Stimulated activated CD4-positive, alpha-beta T cell treated with anti-CD3 and anti-CD28 coated beads, Interleukin-12 subunit alpha, Interleukin-12 subunit beta, amount 100 ng/mL, for 24 hours (primary cell): ENCODE data around the gene LUC7L.
"Not testable (repeated sequence)": the region's sequence is repeated elsewhere in the genome, so short reads cannot be mapped to it uniquely, and the experiment has no call there.

Experiments used
- DNase-seq, 2 experiments: peaks; one replicate each; pipeline ENCODE4 v3.0.0-alpha.2; 2020; ENCODE audit warnings: low read depth in 2 of 2

Gene LUC7L

GRCh38 chr16:165539-166374 lies 63.5 kb downstream of the LUC7L start, which contains the start of gene HBM:
Gene HBM, plus strand, starts transcription at chr16:165978. Its CDS starts 20 bp downstream, at chr16:165998.
- DNase-seq = no peak

- DNase-seq = no peak
These were observed 64.3 kb downstream of the LUC7L start for GRCh38 chr16:164827-165538.

GRCh38 chr16:164134-164823 lies 65.0 kb downstream of the LUC7L start:
- DNase-seq = not testable (repeated sequence)

- not testable (repeated sequence) for DNase-seq
These were observed 65.6 kb downstream of the LUC7L start for GRCh38 chr16:163696-164095.

- not testable (repeated sequence) for DNase-seq
These were observed 66.1 kb downstream of the LUC7L start for GRCh38 chr16:163139-163538.

- no peak for DNase-seq
These were observed 66.8 kb downstream of the LUC7L start for GRCh38 chr16:162271-162991.

GRCh38 chr16:160691-161190 lies 68.5 kb downstream of the LUC7L start:
- DNase-seq = no peak

- not testable (repeated sequence) for DNase-seq
These were observed 69.0 kb downstream of the LUC7L start for GRCh38 chr16:160242-160641.

- DNase-seq = no peak
These were observed 70.0 kb downstream of the LUC7L start for GRCh38 chr16:159136-159849.

- no peak for DNase-seq
These were observed 74.2 kb downstream of the LUC7L start for GRCh38 chr16:155031-155398.

GRCh38 chr16:154217-155030 lies 74.8 kb downstream of the LUC7L start:
- DNase-seq = no peak

GRCh38 chr16:153550-154216 lies 75.6 kb downstream of the LUC7L start:
- DNase-seq = not testable (repeated sequence)

- not testable (repeated sequence) for DNase-seq
These were observed 76.1 kb downstream of the LUC7L start for GRCh38 chr16:153129-153521.

- DNase-seq = no peak
These were observed 76.8 kb downstream of the LUC7L start, which contains the start of gene HBZ for GRCh38 chr16:152141-153128. Gene HBZ, plus strand, starts transcription at chr16:152644. Its CDS starts 266 bp downstream, at chr16:152910.

- no peak for DNase-seq
These were observed 80.1 kb downstream of the LUC7L start for GRCh38 chr16:149024-149660.

- DNase-seq = no peak
These were observed 82.6 kb downstream of the LUC7L start for GRCh38 chr16:146646-147045.

GRCh38 chr16:144797-145252 lies 84.4 kb downstream of the LUC7L start:
- no peak for DNase-seq
